HL-60 (cell line): ENCODE data around the gene PPFIBP2.

Experiments
- DNase-seq, 2 experiments: peaks; one replicate each; pipeline ENCODE4 v3.0.0-alpha.2; 2010 to 2020; ENCODE audit warnings: low read depth in 1 of 2, low spot score in 1 of 2
- H3K27ac ChIP-seq: fragments of 250-450 bp; sonication (Bioruptor Pico); replicated peaks from 2 replicates; pipeline ENCODE4 v1.5.1; 2020; ENCODE audit warnings: mild to moderate bottlenecking, moderate library complexity
- H3K27me3 ChIP-seq: fragments of 250-450 bp; sonication (Bioruptor Pico); 2 replicates; pipeline ENCODE4 v1.5.1; 2021; ENCODE audit warnings: mild to moderate bottlenecking, moderate library complexity; ENCODE audit not compliant: insufficient read depth, poor library complexity, severe bottlenecking
- H3K4me3 ChIP-seq: replicated peaks from 2 replicates; pipeline ENCODE4 v1.5.1; 2011; ENCODE audit warnings: mild to moderate bottlenecking, control low read depth, low read length; ENCODE audit not compliant: insufficient read depth
- GABPA ChIP-seq: IDR thresholded peaks from 2 replicates; pipeline ENCODE4 v1.6.1; 2012; ENCODE audit warnings: low read depth
- POLR2AphosphoS5 ChIP-seq: IDR thresholded peaks from 2 replicates; pipeline ENCODE4 v1.6.1; 2012; ENCODE audit warnings: low read depth
- SPI1 ChIP-seq: IDR thresholded peaks from 2 replicates; pipeline ENCODE4 v1.6.1; 2012; ENCODE audit warnings: low read depth, mild to moderate bottlenecking, borderline replicate concordance
- TF ChIP-seq, protein P1 (sequence below): IDR thresholded peaks from one replicate; pipeline ENCODE4 v1.5.1; 2011; ENCODE audit warnings: low read length, control low read depth, inconsistent platforms; ENCODE audit not compliant: insufficient read depth
- TF ChIP-seq, protein P2 (sequence below): IDR thresholded peaks from 2 replicates; pipeline ENCODE4 v1.6.1; 2012; ENCODE audit warnings: low read depth; ENCODE audit not compliant: insufficient replicate concordance

Gene PPFIBP2

DNA sequence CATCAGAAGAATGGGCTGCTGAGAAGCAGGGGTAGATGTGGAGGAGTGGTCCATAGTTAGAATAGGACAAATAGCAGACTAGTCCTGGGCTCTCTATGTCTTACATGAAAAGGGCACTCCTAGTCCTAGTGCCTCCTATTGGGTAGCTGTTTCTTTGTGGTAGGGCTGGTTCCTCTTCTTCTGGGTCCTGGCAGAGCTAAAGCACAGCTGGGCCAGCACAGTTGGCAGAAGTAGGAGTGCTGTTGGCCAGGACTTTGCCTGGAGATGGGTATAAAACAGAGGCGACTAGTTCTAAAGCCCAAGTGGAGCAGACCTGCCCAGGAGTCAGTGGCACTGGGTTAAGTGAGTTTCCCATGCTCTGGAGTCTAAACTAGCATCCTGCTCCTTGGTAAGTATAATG, 55.2 kb downstream of the PPFIBP2 start:
- no peaks in the 10 kb centered on the region for H3K27me3 ChIP-seq
- DNase-seq, result no peak
- no peak overlapping the region for H3K4me3 ChIP-seq
- no peak overlapping the region for H3K27ac ChIP-seq
- TF ChIP-seq GABPA (no peak), SPI1 (no peak), POLR2AphosphoS5 (no peak)
- TF ChIP-seq, protein P1, sequence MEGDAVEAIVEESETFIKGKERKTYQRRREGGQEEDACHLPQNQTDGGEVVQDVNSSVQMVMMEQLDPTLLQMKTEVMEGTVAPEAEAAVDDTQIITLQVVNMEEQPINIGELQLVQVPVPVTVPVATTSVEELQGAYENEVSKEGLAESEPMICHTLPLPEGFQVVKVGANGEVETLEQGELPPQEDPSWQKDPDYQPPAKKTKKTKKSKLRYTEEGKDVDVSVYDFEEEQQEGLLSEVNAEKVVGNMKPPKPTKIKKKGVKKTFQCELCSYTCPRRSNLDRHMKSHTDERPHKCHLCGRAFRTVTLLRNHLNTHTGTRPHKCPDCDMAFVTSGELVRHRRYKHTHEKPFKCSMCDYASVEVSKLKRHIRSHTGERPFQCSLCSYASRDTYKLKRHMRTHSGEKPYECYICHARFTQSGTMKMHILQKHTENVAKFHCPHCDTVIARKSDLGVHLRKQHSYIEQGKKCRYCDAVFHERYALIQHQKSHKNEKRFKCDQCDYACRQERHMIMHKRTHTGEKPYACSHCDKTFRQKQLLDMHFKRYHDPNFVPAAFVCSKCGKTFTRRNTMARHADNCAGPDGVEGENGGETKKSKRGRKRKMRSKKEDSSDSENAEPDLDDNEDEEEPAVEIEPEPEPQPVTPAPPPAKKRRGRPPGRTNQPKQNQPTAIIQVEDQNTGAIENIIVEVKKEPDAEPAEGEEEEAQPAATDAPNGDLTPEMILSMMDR, result no peak
- TF ChIP-seq, protein P2, sequence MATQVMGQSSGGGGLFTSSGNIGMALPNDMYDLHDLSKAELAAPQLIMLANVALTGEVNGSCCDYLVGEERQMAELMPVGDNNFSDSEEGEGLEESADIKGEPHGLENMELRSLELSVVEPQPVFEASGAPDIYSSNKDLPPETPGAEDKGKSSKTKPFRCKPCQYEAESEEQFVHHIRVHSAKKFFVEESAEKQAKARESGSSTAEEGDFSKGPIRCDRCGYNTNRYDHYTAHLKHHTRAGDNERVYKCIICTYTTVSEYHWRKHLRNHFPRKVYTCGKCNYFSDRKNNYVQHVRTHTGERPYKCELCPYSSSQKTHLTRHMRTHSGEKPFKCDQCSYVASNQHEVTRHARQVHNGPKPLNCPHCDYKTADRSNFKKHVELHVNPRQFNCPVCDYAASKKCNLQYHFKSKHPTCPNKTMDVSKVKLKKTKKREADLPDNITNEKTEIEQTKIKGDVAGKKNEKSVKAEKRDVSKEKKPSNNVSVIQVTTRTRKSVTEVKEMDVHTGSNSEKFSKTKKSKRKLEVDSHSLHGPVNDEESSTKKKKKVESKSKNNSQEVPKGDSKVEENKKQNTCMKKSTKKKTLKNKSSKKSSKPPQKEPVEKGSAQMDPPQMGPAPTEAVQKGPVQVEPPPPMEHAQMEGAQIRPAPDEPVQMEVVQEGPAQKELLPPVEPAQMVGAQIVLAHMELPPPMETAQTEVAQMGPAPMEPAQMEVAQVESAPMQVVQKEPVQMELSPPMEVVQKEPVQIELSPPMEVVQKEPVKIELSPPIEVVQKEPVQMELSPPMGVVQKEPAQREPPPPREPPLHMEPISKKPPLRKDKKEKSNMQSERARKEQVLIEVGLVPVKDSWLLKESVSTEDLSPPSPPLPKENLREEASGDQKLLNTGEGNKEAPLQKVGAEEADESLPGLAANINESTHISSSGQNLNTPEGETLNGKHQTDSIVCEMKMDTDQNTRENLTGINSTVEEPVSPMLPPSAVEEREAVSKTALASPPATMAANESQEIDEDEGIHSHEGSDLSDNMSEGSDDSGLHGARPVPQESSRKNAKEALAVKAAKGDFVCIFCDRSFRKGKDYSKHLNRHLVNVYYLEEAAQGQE, result no peak

DNA sequence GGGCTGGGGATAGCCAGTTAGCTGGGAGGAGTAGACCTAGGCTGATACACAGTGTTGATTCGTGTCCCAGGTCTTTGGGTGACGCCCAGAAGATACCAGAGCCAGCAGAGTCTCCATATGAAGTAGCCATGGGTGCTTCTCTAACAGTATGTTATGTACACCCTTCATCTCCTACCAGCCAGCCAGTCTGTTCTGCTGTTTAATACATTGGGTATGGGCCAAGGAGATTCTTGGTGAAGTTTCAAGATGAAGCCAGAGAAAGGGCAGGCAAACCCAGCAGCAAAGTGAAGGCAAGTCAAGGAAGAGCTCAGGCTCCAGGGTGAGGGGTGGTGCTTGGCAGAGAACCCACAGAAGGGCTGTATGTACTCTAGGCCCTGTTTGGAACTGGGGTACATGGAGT, 56.4 kb downstream of the PPFIBP2 start:
- DNase-seq, result no peak
- H3K27ac ChIP-seq, result no peak overlapping the region
- H3K4me3 ChIP-seq, result no peak overlapping the region
- peaks cover 7% of the 10 kb centered on the region for H3K27me3 ChIP-seq
- TF ChIP-seq, protein P1, result no peak
- TF ChIP-seq, protein P2, result no peak
- TF ChIP-seq POLR2AphosphoS5 (no peak), SPI1 (no peak), GABPA (no peak)

DNA sequence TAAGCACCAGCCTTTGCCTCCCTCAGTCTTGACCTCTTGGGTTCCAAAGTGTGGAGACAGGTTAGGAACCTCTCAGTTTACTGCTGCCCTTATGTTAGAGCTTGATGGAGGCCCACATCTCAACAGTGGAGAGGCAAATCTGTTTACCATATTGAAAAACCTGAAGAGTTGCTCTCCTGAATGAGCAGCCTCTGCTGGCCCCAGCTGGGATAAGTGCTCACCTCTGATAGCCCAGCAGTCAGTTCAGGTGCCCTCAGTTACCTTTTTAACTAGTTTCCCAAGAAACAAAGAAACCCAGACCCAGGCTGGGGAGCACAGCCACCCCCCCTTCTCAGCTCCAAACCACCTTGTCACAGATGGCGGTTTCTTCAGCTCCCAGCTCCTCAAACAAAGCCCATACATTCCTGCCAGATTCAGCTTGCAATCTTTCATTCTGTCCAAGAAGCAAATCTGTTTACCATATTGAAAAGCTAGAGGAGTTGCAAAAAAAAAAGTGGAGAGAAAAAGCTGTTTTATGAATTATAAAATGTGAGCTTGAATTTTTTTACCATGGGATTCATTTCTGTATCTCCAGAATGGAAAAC, 57.2 kb downstream of the PPFIBP2 start:
- peaks cover 7% of the 10 kb centered on the region for H3K27me3 ChIP-seq
- no peak for TF ChIP-seq GABPA
- TF ChIP-seq SPI1, result no peak
- no peak for TF ChIP-seq POLR2AphosphoS5
- TF ChIP-seq, protein P2, result no peak
- TF ChIP-seq, protein P1, result no peak
- DNase-seq, result no peak
- H3K27ac ChIP-seq, result no peak overlapping the region
- H3K4me3 ChIP-seq, result no peak overlapping the region
